ENCODE measurements around the gene KRT16.
"Not testable (repeated sequence)": the region's sequence is repeated elsewhere in the genome, so short reads cannot be mapped to it uniquely, and the experiment has no call there.

Gene KRT16

DNA sequence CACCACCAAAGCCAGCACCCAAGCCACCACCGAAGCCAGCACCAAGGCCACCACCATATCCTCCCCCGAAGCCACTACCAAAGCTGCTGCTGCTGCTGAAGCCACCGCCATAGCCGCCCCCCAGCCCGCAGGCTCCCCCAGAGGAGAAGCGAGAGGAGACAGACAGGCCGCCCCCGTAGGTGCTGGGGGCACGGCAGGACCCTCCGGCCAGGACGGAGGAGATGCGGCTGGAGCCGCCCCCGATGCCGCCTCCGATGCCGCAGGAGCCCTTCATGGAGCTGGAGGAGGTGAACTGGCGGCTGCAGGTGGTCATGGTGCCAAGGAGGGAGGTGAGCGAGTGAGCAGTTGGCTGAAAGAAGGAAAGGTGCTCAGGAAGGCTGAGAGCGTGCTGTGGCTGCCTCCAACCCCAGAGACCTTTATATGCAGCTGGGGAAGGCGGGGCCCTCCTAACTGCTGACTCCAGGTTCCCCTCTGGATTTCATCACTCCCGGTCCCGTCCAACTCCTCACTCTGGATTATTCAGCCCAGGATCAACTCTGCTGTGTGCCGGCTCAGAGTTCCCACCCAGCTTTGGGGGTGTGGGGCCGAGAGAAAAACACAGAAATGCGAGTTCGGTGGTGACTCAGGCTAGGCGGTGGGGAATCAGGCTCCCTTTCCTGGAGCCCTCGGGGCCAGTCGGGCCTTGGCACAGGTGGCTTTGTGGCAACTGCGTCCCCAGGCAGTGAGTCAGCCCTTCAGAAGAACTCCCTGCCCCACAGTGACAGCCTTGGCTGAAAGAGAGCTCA lies at the start of gene KRT16:
Gene KRT16, minus strand, starts transcription at position 392 of the 785 bp plus-strand sequence. Its CDS starts 79 bp downstream, at position 313.
- DNase-seq (ENCODE audit: low spot score); in situ Hi-C loops (cut with MboI; ENCODE audit: low pct_unique_long_range_greater_than_20kb, low sequenced_read_pairs, unreplicated experiment): not testable (repeated sequence)

- TF ChIP-seq, protein P1, sequence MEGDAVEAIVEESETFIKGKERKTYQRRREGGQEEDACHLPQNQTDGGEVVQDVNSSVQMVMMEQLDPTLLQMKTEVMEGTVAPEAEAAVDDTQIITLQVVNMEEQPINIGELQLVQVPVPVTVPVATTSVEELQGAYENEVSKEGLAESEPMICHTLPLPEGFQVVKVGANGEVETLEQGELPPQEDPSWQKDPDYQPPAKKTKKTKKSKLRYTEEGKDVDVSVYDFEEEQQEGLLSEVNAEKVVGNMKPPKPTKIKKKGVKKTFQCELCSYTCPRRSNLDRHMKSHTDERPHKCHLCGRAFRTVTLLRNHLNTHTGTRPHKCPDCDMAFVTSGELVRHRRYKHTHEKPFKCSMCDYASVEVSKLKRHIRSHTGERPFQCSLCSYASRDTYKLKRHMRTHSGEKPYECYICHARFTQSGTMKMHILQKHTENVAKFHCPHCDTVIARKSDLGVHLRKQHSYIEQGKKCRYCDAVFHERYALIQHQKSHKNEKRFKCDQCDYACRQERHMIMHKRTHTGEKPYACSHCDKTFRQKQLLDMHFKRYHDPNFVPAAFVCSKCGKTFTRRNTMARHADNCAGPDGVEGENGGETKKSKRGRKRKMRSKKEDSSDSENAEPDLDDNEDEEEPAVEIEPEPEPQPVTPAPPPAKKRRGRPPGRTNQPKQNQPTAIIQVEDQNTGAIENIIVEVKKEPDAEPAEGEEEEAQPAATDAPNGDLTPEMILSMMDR (IDR thresholded peaks at IDR 0.05; ENCODE audit: extremely low read depth, insufficient read depth, missing control alignments): no peak
- in situ Hi-C loops (cut with MboI; ENCODE audit: low pct_unique_long_range_greater_than_20kb, low sequenced_read_pairs, unreplicated experiment): loop anchor here (25.0 kb wide), 1 partner anchor 748 kb away; no protein-coding TSS in a partner anchor
- DNase-seq (ENCODE audit: low spot score): peak; percentile 8
Measured at GRCh38 chr17:41660221-41660711, 47.7 kb upstream of the KRT16 start.

GRCh38 chr17:41659427-41660212 lies 47.1 kb upstream of the KRT16 start:
- in situ Hi-C loops (cut with MboI; ENCODE audit: low pct_unique_long_range_greater_than_20kb, low sequenced_read_pairs, unreplicated experiment): loop anchor here (25.0 kb wide), 1 partner anchor 747 kb away; no protein-coding TSS in a partner anchor
- TF ChIP-seq, protein P1 (IDR thresholded peaks at IDR 0.05; ENCODE audit: extremely low read depth, insufficient read depth, missing control alignments): no peak
- peak; percentile 6 for DNase-seq (ENCODE audit: low spot score)

- in situ Hi-C loops (cut with MboI; ENCODE audit: low pct_unique_long_range_greater_than_20kb, low sequenced_read_pairs, unreplicated experiment): loop anchor here (25.0 kb wide), 1 partner anchor 747 kb away; no protein-coding TSS in a partner anchor
- TF ChIP-seq, protein P1 (IDR thresholded peaks at IDR 0.05; ENCODE audit: extremely low read depth, insufficient read depth, missing control alignments): no peak
- no peak for DNase-seq (ENCODE audit: low spot score)
Measured at GRCh38 chr17:41658846-41659245, 46.3 kb upstream of the KRT16 start.

DNA sequence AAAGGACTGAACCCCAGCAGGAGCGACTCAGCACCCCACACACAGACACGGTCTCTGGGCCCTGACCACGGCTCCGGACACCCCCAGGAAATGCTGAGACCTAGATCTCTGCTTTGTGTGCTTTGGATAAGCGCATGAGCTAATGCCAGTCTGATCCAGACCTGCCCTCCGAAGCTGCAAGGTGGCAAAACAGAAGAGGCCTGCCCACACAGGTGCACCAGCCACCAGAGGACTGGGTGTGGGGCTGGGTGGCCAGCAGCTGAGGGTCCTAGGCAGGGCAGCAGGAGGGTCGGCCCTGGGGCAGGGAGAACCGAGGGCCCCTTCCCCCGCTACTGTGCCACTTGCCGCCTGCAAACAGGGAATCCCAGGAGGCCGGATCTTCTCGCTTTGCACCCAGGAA lies 45.4 kb upstream of the KRT16 start:
- TF ChIP-seq, protein P1 (IDR thresholded peaks at IDR 0.05; ENCODE audit: extremely low read depth, insufficient read depth, missing control alignments): no peak
- in situ Hi-C loops (cut with MboI; ENCODE audit: low pct_unique_long_range_greater_than_20kb, low sequenced_read_pairs, unreplicated experiment): loop anchor here (25.0 kb wide), 1 partner anchor 746 kb away; no protein-coding TSS in a partner anchor

GRCh38 chr17:41657176-41657754 lies 44.7 kb upstream of the KRT16 start:
- no peak for DNase-seq (ENCODE audit: low spot score)
- in situ Hi-C loops (cut with MboI; ENCODE audit: low pct_unique_long_range_greater_than_20kb, low sequenced_read_pairs, unreplicated experiment): loop anchor here (25.0 kb wide), 1 partner anchor 745 kb away; no protein-coding TSS in a partner anchor
- TF ChIP-seq, protein P1 (IDR thresholded peaks at IDR 0.05; ENCODE audit: extremely low read depth, insufficient read depth, missing control alignments): no peak

More for the DNA sequence above, 45.4 kb upstream of the KRT16 start:
- DNase-seq (ENCODE audit: low spot score): no peak
